Epithelial cell of proximal tubule (primary cell): ENCODE results near the gene VPS39. TPM values are rescaled to one million over a fixed set of nuclear protein-coding genes. Genes with fewer than 3 reads are reported as not detected.

ENCODE experiments used
- DNase-seq: peaks from one replicate; pipeline ENCODE4 v3.0.0-alpha.2; 2011; ENCODE audit warnings: low read depth
- H3K4me3 ChIP-seq: 2 replicates; pipeline ENCODE4 v1.5.1; 2011; ENCODE audit warnings: low read depth, mild to moderate bottlenecking, low read length
- total RNA-seq: library from RNA; depleted of rRNA; stranded (reverse); fragments of >200 nt; gene quantifications from 2 replicates; pipeline ENCODE4 v1.2.3, GENCODE V29; 2015
- TF ChIP-seq, protein P1 (sequence below): conservative IDR thresholded peaks from 2 replicates; pipeline ENCODE4 v1.5.1; 2012; ENCODE audit warnings: low read depth, mild to moderate bottlenecking, low read length

VPS39 gene
- total RNA-seq, 1 donor from 2014 or later, result 29.1 TPM

- no peak overlapping the region for H3K4me3 ChIP-seq
- no peak for DNase-seq
- TF ChIP-seq, protein P1, sequence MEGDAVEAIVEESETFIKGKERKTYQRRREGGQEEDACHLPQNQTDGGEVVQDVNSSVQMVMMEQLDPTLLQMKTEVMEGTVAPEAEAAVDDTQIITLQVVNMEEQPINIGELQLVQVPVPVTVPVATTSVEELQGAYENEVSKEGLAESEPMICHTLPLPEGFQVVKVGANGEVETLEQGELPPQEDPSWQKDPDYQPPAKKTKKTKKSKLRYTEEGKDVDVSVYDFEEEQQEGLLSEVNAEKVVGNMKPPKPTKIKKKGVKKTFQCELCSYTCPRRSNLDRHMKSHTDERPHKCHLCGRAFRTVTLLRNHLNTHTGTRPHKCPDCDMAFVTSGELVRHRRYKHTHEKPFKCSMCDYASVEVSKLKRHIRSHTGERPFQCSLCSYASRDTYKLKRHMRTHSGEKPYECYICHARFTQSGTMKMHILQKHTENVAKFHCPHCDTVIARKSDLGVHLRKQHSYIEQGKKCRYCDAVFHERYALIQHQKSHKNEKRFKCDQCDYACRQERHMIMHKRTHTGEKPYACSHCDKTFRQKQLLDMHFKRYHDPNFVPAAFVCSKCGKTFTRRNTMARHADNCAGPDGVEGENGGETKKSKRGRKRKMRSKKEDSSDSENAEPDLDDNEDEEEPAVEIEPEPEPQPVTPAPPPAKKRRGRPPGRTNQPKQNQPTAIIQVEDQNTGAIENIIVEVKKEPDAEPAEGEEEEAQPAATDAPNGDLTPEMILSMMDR, result no peak
Measured at GRCh38 chr15:42146551-42147430, 61.3 kb downstream of the VPS39 start.

DNA sequence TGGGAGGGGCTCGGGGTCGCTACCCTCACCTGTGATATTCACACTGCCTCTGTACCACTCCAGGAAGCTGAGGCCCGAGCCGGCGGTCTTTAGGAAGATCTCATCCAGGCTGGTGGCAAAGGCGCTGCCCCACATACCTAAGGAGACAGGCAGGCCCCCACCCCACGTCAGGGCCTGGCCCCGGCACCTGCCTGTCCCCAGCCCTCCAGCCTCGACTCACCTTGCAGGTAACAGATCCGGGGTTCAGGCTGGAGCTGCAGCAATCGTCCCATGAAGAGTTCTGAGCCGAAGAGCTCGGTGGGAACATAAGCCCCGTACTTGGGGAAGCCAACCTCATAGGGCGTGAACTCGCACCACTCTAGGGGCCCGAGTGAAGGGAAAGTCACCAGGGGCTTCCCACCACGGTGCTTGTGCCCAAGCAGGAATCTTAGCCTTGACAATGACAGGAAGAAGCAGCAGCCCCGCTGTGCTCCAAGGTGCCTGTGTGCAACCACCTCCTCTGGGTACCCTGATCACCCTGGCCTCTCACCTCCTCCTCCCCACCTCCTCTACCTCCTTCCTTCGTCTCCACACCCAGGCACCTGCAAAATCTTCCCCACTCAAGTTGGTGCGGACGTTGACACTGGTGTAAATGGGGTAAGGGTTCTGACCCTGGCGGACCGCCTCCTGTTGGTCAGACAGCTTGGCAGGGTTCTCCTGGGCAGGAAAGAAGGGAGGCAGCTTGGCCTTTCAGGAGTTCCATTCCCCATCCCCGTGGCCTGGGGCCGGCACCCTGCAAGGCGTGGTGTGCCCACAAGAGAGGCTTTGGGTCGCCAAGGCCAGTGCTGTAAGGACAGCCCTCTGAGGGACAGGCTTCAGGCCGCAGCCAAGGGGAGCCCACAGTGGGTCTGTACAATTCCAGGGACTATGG, 62.3 kb downstream of the VPS39 start:
- H3K4me3 ChIP-seq, result no peak overlapping the region
- TF ChIP-seq, protein P1, result no peak
- DNase-seq, result no peak

DNA sequence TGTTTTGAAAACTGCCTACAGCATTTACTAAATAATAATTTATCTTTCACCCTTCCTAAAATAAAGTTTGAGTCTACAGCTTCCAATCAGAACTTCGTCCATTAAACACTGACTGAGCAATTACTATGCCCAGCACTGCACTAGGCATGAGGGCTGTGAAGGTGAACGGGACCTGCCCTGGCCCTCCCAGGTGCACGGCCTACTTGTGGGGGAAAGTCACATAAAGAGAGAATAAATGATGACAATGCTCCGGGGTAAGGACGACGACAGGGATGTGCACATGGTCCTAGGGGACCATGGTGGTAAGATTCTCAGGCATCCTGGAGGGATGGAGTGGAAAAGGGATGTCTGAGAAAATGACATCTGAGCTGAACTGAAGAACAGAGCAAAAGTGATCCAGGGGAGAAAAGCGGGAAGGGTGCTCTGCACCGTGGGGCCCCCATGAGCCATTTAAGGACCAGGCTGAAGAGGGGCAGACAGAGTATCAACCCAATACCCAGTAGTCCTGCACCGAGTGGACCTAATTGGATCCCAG, 63.2 kb downstream of the VPS39 start:
- no peak for DNase-seq
- TF ChIP-seq, protein P1, result no peak
- no peak overlapping the region for H3K4me3 ChIP-seq

DNA sequence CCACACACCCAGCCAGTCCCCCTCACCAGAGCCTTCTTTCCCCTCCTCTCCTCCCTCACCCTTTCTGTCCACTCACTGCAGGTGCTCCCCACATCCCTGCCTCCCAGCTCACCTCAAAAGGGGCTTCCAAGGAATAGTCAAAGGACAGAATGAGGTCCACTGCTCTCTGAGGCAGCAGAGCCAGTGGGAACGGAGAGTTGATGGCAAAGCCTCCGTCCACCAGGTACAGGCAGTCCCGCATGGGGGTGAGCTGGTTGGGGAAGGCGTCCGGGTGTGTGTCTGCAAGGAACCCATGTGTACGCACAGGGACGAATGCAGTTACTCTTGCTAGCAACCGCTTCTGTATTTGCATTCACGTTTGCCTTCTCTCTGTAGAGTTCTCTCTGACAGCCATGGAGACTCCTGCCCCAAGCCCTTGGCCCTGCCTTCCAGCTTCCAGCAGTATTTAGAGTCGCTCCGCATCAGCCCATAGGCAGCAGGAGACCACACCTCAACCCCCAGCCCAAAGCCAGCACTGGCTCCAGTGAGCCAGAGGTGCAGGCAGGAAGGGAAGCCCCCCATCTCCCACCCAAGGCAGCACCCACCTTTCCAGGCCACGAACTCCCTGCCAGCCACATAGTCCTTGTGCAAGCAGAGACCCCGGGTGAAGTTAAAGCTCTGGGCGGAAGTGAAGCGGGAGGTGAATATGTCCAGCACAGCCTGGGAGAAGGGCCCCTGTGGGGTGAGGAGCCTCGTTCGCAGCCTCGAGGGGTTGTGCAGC, 64.1 kb downstream of the VPS39 start:
- DNase-seq, result no peak
- TF ChIP-seq, protein P1, result no peak
- H3K4me3 ChIP-seq, result no peak overlapping the region

DNA sequence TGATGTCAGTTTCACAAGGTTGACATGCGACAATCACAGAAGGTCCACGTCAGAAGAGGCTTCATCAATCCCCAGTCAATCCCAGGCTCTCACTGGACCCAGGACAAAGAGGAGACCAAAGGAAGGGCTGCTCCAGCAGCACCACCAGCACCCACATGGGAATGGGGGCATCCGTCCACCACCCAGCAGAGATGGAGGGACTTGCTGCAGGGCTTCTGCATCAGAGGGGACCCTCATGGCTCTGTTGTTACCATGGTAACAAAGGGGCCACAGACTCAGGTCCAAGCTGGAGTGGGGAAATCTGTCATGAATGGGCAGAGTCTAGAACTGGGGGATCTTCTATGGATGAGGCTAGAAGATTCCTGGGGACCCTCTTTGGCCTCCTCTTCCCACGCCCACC, 64.7 kb downstream of the VPS39 start:
- TF ChIP-seq, protein P1, result no peak
- no peak overlapping the region for H3K4me3 ChIP-seq
- DNase-seq, result no peak
